Mesendoderm (in vitro differentiated cells): ENCODE data around the gene BBS7.

Source experiments
- DNase-seq: peaks from one replicate; pipeline ENCODE4 v3.0.0; 2013
- H2AK5ac ChIP-seq: 2 replicates; pipeline ENCODE4 v1.6.1; 2013; ENCODE audit warnings: low read length, inconsistent platforms
- H2BK120ac ChIP-seq: 2 replicates; pipeline ENCODE4 v1.6.1; 2013; ENCODE audit warnings: low read depth, mild to moderate bottlenecking, low read length, moderate library complexity, mixed read lengths
- H2BK15ac ChIP-seq: replicated peaks from 2 replicates; pipeline ENCODE4 v1.6.1; 2013; ENCODE audit warnings: low read depth, mild to moderate bottlenecking, moderate library complexity
- H2BK5ac ChIP-seq: 2 replicates; pipeline ENCODE4 v1.6.1; 2013; ENCODE audit warnings: low read length, inconsistent platforms
- H3K18ac ChIP-seq: 2 replicates; pipeline ENCODE4 v1.6.1; 2013; ENCODE audit warnings: mild to moderate bottlenecking, low read length, mixed read lengths
- H3K23ac ChIP-seq: one replicate; pipeline ENCODE4 v1.6.1; 2013; ENCODE audit warnings: low read length
- H3K27ac ChIP-seq: 2 replicates; pipeline ENCODE4 v1.5.1; 2013; ENCODE audit warnings: low read depth, mild to moderate bottlenecking, inconsistent platforms, low read length, moderate library complexity
- H3K27me3 ChIP-seq: 2 replicates; pipeline ENCODE4 v1.6.1; 2013; ENCODE audit warnings: low read length, control low read depth, mild to moderate bottlenecking, inconsistent platforms; ENCODE audit not compliant: insufficient read depth, poor library complexity
- H3K36me3 ChIP-seq: 2 replicates; pipeline ENCODE4 v1.6.1; 2013; ENCODE audit warnings: low read length, inconsistent platforms; ENCODE audit not compliant: control insufficient read depth, insufficient read depth
- H3K4ac ChIP-seq: one replicate; pipeline ENCODE4 v1.6.1; 2013; ENCODE audit warnings: low read depth, mild to moderate bottlenecking, low read length, moderate library complexity
- H3K4me1 ChIP-seq: 2 replicates; pipeline ENCODE4 v1.6.1; 2013; ENCODE audit warnings: low read depth, low read length, inconsistent platforms; ENCODE audit not compliant: control insufficient read depth
- H3K4me2 ChIP-seq: 2 replicates; pipeline ENCODE4 v1.6.1; 2013; ENCODE audit warnings: low read length
- H3K4me3 ChIP-seq: 2 replicates; pipeline ENCODE4 v1.5.1; 2013; ENCODE audit warnings: mild to moderate bottlenecking, low read length
- H3K56ac ChIP-seq: one replicate; pipeline ENCODE4 v1.6.1; 2013; ENCODE audit warnings: low read length
- H3K79me1 ChIP-seq: 2 replicates; pipeline ENCODE4 v1.6.1; 2013; ENCODE audit warnings: low read length, inconsistent platforms
- H3K79me2 ChIP-seq: 2 replicates; pipeline ENCODE4 v1.6.1; 2013; ENCODE audit warnings: mild to moderate bottlenecking, low read length; ENCODE audit not compliant: control insufficient read depth, insufficient read depth
- H3K9ac ChIP-seq: 2 replicates; pipeline ENCODE4 v1.6.1; 2013; ENCODE audit warnings: low read length, inconsistent platforms
- H4K5ac ChIP-seq: one replicate; pipeline ENCODE4 v1.6.1; 2013; ENCODE audit warnings: low read length
- H4K8ac ChIP-seq: one replicate; pipeline ENCODE4 v1.6.1; 2013; ENCODE audit warnings: low read depth, mild to moderate bottlenecking, control low read depth, low read length, moderate library complexity
- WGBS: extraction: QIAGEN DNeasy Blood & Tissue Kit; methylation state at CpG from one replicate; pipeline ENCODE4 v1.1.7; 2013; ENCODE audit warnings: low lambda C conversion rate, missing lambda C conversion rate; ENCODE audit not compliant: insufficient coverage; ENCODE audit errors: extremely low coverage; 5-methylcytosine and 5-hydroxymethylcytosine counted together

BBS7 gene

GRCh38 chr4:121796283-121796682 lies 74.0 kb downstream of the BBS7 start:
- Histone ChIP-seq H3K4me1 (no peaks in the 10 kb centered on the region), H3K79me2 (peaks cover under 1% of the 10 kb centered on the region), H2BK5ac (no peak overlapping the region), H3K18ac (no peak overlapping the region), H3K79me1 (no peaks in the 10 kb centered on the region), H2BK15ac (no peak overlapping the region), H4K5ac (no peak overlapping the region), H3K4me3 (no peak overlapping the region), H3K27ac (no peak overlapping the region), H3K56ac (no peak overlapping the region), H3K23ac (no peak overlapping the region), H3K9ac (no peak overlapping the region), H4K8ac (no peak overlapping the region), H3K36me3 (no peaks in the 10 kb centered on the region), H2BK120ac (no peak overlapping the region), H3K27me3 (no peaks in the 10 kb centered on the region), H2AK5ac (no peak overlapping the region), H3K4ac (no peak overlapping the region), H3K4me2 (no peak overlapping the region)
- no peak for DNase-seq

DNA sequence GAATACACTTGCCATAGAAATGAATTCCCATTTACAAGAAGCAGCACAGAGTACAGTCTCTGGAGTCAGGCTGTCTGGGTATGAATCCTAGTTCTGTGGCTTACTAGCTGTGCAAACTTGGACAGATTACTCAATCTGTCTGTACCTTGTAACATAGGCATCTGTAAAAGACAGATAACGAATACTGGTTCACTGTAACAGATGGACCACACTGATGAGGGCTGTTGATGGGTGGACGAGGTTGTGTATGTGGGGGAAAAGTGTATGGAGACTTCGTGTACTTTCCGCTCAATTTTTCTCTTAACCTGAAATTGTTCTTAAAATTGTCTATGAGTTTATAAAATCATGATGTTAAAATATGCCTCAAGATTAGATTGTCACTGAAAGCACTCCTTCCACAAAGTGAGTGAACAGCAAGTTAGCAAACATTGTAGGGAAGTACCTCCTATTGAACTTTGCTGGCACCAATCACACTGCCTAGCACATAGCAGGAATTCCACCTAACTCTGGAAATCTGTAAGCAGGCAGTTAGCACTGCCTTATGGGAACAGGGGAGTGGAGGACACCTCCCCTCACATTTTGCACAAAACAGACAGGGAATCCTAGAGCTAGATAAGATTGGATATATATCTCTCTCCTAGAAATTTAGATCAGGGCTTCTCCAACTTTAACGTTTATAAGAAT lies 75.6 kb downstream of the BBS7 start:
- no peak overlapping the region for H3K18ac ChIP-seq
- no peak overlapping the region for H3K9ac ChIP-seq
- no peak overlapping the region for H2BK15ac ChIP-seq
- peak; percentile 15 for DNase-seq
- H3K4ac ChIP-seq = no peak overlapping the region
- no peaks in the 10 kb centered on the region for H3K36me3 ChIP-seq
- no peak overlapping the region for H4K5ac ChIP-seq
- H3K4me3 ChIP-seq = no peak overlapping the region
- no peaks in the 10 kb centered on the region for H3K79me1 ChIP-seq
- H3K27me3 ChIP-seq = no peaks in the 10 kb centered on the region
- no peaks in the 10 kb centered on the region for H3K79me2 ChIP-seq
- H2BK5ac ChIP-seq = no peak overlapping the region
- H3K4me2 ChIP-seq = no peak overlapping the region
- no peak overlapping the region for H4K8ac ChIP-seq
- H2BK120ac ChIP-seq = no peak overlapping the region
- no CpG with 5 or more reads among the region's 5 CpGs for WGBS
- no peak overlapping the region for H2AK5ac ChIP-seq
- no peak overlapping the region for H3K56ac ChIP-seq
- H3K4me1 ChIP-seq = no peaks in the 10 kb centered on the region
- H3K23ac ChIP-seq = no peak overlapping the region
- no peak overlapping the region for H3K27ac ChIP-seq

- no peak overlapping the region for H2BK5ac ChIP-seq
- H2AK5ac ChIP-seq = no peak overlapping the region
- H3K79me1 ChIP-seq = no peaks in the 10 kb centered on the region
- no peak overlapping the region for H4K8ac ChIP-seq
- no peak overlapping the region for H3K27ac ChIP-seq
- no peaks in the 10 kb centered on the region for H3K36me3 ChIP-seq
- no peaks in the 10 kb centered on the region for H3K4me1 ChIP-seq
- H4K5ac ChIP-seq = no peak overlapping the region
- H3K4ac ChIP-seq = no peak overlapping the region
- H3K18ac ChIP-seq = no peak overlapping the region
- no peak overlapping the region for H3K9ac ChIP-seq
- H2BK15ac ChIP-seq = no peak overlapping the region
- no peak overlapping the region for H3K56ac ChIP-seq
- WGBS = no CpG with 5 or more reads among the region's 2 CpGs
- no peaks in the 10 kb centered on the region for H3K27me3 ChIP-seq
- H3K4me2 ChIP-seq = no peak overlapping the region
- H2BK120ac ChIP-seq = no peak overlapping the region
- H3K4me3 ChIP-seq = no peak overlapping the region
- H3K23ac ChIP-seq = no peak overlapping the region
- H3K79me2 ChIP-seq = no peaks in the 10 kb centered on the region
- no peak for DNase-seq
These were observed 77.3 kb downstream of the BBS7 start for GRCh38 chr4:121792966-121793365.

GRCh38 chr4:121791481-121791880 lies 78.8 kb downstream of the BBS7 start:
- DNase-seq = no peak
- Histone ChIP-seq H4K8ac (no peak overlapping the region), H3K4me2 (no peak overlapping the region), H3K18ac (no peak overlapping the region), H2AK5ac (no peak overlapping the region), H3K4ac (no peak overlapping the region), H3K9ac (no peak overlapping the region), H2BK120ac (no peak overlapping the region), H3K56ac (no peak overlapping the region), H2BK5ac (no peak overlapping the region), H3K36me3 (no peaks in the 10 kb centered on the region), H3K4me1 (no peaks in the 10 kb centered on the region), H3K79me2 (no peaks in the 10 kb centered on the region), H3K27ac (no peak overlapping the region), H3K79me1 (no peaks in the 10 kb centered on the region), H3K4me3 (no peak overlapping the region), H4K5ac (no peak overlapping the region), H2BK15ac (no peak overlapping the region), H3K27me3 (no peaks in the 10 kb centered on the region), H3K23ac (no peak overlapping the region)
- WGBS = no CpG with 5 or more reads among the region's 5 CpGs

DNA sequence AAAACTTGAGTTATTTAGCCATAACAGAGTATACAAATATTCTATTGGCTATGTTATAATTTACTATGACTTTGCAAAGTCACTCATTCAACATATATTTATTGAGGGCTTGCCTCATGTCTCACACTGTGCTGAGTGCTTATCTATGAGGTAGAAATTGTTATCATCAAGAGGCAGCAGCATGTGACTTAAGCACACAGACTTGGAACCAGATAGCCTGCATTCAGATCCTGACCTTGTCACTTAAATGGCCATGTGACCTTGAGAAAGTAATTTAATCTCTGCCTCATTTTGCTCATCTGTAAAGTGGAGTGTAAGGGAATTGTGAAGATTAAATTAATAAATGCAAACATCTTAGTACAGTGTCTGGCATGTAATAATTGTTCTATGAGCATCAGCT lies 79.3 kb downstream of the BBS7 start:
- no peak overlapping the region for H3K4me2 ChIP-seq
- no peaks in the 10 kb centered on the region for H3K79me1 ChIP-seq
- no peaks in the 10 kb centered on the region for H3K27me3 ChIP-seq
- no peak overlapping the region for H2BK5ac ChIP-seq
- DNase-seq = peak; percentile 9
- no peak overlapping the region for H3K56ac ChIP-seq
- no peak overlapping the region for H3K18ac ChIP-seq
- H4K8ac ChIP-seq = no peak overlapping the region
- H4K5ac ChIP-seq = no peak overlapping the region
- H3K23ac ChIP-seq = no peak overlapping the region
- no peaks in the 10 kb centered on the region for H3K36me3 ChIP-seq
- no peak overlapping the region for H2BK120ac ChIP-seq
- H2AK5ac ChIP-seq = no peak overlapping the region
- no peak overlapping the region for H3K9ac ChIP-seq
- no peaks in the 10 kb centered on the region for H3K4me1 ChIP-seq
- no peak overlapping the region for H3K4me3 ChIP-seq
- H3K27ac ChIP-seq = no peak overlapping the region
- H2BK15ac ChIP-seq = no peak overlapping the region
- no peak overlapping the region for H3K4ac ChIP-seq
- no peaks in the 10 kb centered on the region for H3K79me2 ChIP-seq
